ENCODE data around the gene GSPT1.
"Not testable (repeated sequence)": the region's sequence is repeated elsewhere in the genome, so short reads cannot be mapped to it uniquely, and the experiment has no call there.

Gene GSPT1

DNA sequence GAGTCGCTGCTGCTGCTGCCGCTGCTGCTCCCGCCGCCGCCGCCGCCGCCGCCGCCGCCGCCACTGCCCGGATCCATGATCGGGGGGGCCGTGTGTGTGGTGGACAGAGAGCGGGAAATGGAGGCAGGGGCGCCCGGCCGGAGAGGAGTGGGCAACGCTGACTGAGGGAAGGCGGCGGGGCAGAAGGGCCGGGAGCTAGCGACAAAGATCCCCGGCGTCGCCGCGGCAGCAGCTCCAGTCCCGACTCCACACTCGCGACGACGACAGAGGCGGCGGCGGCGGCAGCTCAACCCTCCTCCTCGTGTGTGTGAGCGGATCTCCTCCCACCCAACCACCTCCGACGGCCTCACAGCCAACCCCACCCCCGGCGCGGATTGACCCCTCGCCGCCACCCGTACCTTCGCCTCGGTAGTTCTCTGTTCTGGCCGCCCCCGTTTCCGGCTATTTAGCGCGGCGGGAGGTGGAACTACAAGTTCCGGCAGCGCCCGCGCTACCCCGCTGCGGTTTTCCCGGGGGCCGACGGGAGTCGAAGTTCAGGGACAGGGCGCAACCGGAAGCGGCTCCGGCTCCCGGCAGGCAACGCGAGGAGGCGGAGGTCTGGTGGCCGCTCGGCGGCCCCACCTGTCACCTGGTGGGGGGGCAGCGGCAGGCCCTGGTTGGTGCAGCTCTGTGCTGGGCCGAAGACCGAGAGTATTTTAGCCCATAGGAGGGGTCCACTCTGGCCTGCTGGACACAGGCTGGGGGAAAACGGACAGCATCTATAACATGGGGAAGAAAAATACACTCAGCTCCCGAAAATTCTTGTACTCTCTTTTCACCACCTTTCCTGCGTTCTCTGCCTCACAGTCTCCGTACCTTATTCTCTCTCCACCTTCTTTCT, at the start of gene GSPT1:
GSPT1 (minus strand) TSS at position 313 of the 880 bp plus-strand sequence; CDS start at position 77, 236 bp downstream.
- H3K4me1 Mint-ChIP-seq (ENCODE audit: low read depth) = peaks cover 27% of the 10 kb centered on the region
- no peaks in the 10 kb centered on the region for H3K9me3 Mint-ChIP-seq
- peak; percentile 100 for DNase-seq (ENCODE audit: low spot score)
- peak within 1 kb of the TSS; percentile 96 for H3K4me3 Mint-ChIP-seq
- H3K36me3 Mint-ChIP-seq (ENCODE audit: low read depth) = peaks cover 25% of the 10 kb centered on the region
- peaks cover 11% of the 10 kb centered on the region for H3K27me3 Mint-ChIP-seq (ENCODE audit: low read depth)
- peak within 1 kb of the TSS; percentile 94 for H3K27ac Mint-ChIP-seq

DNA sequence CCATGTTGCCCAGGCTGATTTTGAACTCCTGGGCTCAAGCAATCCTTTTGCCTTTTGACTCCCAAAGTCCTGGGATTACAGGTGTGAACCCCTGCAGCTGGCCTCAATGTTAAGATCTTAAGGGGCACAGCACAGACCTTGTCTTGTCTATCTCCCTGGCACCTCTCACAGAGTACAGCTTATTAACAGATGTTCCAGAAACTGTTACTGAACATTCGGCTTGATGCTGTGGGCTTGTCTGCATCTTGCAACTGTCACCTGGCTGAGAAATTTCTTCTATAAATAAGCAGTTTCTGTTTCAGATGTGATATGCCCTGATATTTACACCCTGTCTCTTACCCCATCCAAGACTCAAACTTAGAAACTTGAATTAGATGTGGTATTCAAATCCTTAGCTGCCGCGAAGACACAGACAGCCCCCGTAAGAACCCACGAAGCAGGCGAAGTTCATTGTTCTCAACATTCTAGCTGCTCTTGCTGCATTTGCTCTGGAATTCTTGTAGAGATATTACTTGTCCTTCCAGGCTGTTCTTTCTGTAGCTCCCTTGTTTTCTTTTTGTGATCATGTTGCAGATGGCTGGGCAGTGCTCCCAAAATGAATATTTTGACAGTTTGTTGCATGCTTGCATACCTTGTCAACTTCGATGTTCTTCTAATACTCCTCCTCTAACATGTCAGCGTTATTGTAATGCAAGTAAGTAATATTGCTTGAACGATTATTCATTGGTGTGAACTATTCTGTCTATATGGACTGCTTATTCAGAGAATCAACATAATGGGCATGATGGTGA, 49.2 kb upstream of the GSPT1 start, which contains the start of gene TNFRSF17:
TNFRSF17 (plus strand) TSS at position 450 of the 791 bp plus-strand sequence; CDS start at position 565, 115 bp downstream.
- no peaks in the 10 kb centered on the region for H3K9me3 Mint-ChIP-seq
- no peak within 1 kb of the TSS for H3K27ac Mint-ChIP-seq
- no peak within 1 kb of the TSS for H3K4me3 Mint-ChIP-seq

DNA sequence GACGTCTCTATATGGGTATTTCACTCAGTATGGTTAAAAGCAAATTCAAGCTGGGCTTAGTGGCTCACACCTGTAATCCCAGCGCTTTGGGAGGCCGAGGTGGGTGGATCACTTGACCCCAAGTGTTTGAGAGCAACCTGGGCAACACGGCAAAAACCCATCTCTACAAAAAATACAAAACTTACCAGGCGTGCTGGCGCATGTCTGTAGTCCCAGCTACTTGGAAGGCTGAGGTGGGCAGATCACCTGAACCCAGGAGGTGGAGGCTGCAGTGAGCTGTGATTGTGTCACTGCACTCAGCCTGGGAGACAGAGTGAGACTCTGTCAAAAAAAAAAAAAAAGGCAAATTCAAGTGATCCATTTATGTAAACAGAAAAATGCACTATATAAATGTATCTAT, 48.0 kb upstream of the GSPT1 start:
- no peaks in the 10 kb centered on the region for H3K36me3 Mint-ChIP-seq (ENCODE audit: low read depth)
- no peaks in the 10 kb centered on the region for H3K4me1 Mint-ChIP-seq (ENCODE audit: low read depth)
- no peak for DNase-seq (ENCODE audit: low spot score)
- H3K27ac Mint-ChIP-seq = no peak overlapping the region
- H3K27me3 Mint-ChIP-seq (ENCODE audit: low read depth) = peaks cover 3% of the 10 kb centered on the region
- no peak overlapping the region for H3K4me3 Mint-ChIP-seq
- H3K9me3 Mint-ChIP-seq = no peaks in the 10 kb centered on the region

More for the DNA sequence above, 49.2 kb upstream of the GSPT1 start, which contains the start of gene TNFRSF17:
- DNase-seq (ENCODE audit: low spot score) = no peak
- Mint-ChIP-seq H3K4me1 (ENCODE audit: low read depth) (no peaks in the 10 kb centered on the region), H3K36me3 (ENCODE audit: low read depth) (no peaks in the 10 kb centered on the region), H3K27me3 (ENCODE audit: low read depth) (peaks cover 3% of the 10 kb centered on the region)

DNA sequence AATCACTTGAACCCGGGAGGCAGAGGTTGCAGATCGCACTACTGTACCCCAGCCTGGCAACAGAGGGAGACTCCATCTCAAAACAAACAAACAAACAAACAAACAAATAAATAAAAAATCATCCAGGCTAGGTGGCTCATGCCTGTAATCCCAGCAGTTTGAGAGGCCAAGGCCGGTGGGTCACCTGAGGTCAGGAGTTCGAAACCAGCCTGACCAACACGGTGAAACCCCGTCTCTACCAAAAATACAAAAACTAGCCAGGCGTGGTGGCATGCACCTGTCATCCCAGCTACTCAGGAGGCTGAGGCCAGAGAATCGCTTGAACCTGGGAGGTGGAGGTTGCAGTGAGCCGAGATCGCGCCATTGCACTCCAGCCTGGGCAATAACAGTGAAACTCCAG, 47.2 kb upstream of the GSPT1 start:
- H3K27ac Mint-ChIP-seq; H3K27me3 Mint-ChIP-seq (ENCODE audit: low read depth); H3K4me1 Mint-ChIP-seq (ENCODE audit: low read depth); H3K4me3 Mint-ChIP-seq; H3K36me3 Mint-ChIP-seq (ENCODE audit: low read depth); H3K9me3 Mint-ChIP-seq; DNase-seq (ENCODE audit: low spot score): not testable (repeated sequence)

DNA sequence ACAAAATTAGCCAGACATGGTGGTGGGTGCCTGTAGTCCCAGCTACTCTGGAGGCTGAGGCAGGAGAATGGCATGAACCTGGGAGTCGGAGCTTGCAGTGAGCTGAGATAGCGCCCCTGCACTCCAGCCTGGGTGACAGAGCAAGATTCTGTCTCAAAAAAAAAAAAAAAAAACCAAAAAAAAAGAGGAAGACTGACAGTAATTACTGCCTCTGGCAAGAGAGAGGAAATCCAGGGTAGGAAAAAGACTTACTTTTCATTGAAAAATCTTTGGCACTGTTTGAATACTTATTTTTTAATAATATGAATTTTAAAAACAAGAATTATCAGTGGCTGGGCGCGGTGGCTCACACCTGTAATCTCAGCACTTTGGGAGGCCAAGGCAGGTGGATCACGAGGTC, 46.7 kb upstream of the GSPT1 start:
- not testable (repeated sequence) for H3K36me3 Mint-ChIP-seq (ENCODE audit: low read depth); DNase-seq (ENCODE audit: low spot score); H3K27me3 Mint-ChIP-seq (ENCODE audit: low read depth); H3K4me1 Mint-ChIP-seq (ENCODE audit: low read depth); H3K9me3 Mint-ChIP-seq; H3K4me3 Mint-ChIP-seq; H3K27ac Mint-ChIP-seq

DNA sequence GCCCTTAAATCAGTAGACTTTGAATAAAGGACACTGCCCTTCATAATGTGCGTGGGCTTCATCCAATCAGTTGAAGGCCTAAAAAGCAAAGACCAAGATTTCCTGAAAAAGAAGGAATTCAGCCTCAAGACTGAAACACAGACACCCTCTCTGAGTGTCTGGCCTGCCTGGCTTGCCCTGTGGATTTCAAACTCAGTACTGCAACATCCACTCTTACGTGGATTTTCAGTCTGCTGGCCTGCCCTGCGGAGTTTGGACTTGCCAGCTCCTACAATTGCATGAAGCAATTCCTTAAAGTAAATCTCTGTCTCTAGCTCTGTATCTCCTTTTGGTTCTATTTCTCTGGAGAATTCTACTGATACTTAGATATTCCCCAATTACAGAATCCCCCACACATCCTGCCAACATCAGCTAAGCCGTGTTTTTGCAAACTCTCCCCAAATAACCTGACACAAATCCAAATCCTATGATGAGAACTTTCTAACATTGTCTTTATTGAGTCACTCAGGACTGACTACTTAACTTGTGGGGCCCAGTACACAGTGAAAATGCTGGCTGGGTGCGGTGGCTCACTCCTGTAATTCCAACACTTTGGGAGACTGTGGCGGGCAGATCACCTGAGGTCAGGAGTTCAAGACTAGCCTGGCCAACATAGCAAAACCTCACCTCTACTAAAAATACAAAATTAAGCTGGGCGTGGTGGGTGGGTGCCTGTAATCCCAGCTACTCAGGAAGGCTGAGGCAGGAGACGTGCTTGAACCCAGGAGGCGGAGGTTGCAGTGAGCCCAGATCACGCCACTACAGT, 42.0 kb upstream of the GSPT1 start:
- H3K27ac Mint-ChIP-seq = no peak overlapping the region
- DNase-seq (ENCODE audit: low spot score) = no peak
- H3K27me3 Mint-ChIP-seq (ENCODE audit: low read depth) = no peaks in the 10 kb centered on the region
- no peaks in the 10 kb centered on the region for H3K9me3 Mint-ChIP-seq
- no peak overlapping the region for H3K4me3 Mint-ChIP-seq
- no peaks in the 10 kb centered on the region for H3K4me1 Mint-ChIP-seq (ENCODE audit: low read depth)
- H3K36me3 Mint-ChIP-seq (ENCODE audit: low read depth) = no peaks in the 10 kb centered on the region

DNA sequence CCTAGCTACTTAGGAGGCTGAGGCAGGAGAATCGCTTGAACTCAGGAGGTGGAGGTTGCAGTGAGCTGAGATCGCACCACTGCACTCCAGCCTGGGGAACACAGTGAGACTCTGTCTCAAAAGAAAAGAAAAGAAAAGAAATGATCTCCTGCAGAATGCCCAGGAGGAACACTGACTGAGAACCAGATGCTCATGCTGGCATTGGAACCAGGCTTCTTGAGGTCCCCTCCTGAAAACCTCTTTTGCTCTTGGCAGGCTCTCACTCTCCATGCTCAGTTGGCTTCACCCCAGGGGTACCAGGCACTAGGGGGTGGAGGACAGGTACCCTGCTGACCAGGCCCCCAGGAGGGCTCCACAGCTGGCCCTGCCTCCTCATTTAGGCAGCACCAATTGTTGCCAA, 40.8 kb upstream of the GSPT1 start:
- H3K27me3 Mint-ChIP-seq (ENCODE audit: low read depth) = no peaks in the 10 kb centered on the region
- H3K4me3 Mint-ChIP-seq = no peak overlapping the region

DNA sequence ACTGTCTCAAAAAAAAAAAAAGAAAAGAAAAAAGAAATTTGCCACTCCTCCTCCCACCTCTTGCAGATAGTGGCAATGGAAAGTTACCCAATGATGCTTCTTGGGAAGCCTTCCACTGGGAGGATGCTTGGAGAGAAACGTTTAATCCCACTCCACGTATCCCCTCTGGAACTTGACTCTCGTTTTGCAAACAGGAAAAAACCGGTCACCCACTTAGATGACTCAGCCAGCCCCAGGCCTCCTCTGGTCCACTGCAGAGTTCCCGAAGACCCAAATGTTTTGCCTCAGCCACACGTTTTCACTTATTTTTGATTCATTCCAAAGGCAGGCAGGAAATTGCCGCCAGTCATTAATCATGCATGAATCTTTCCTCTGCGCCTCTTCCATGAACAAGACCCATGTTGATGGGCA, 40.0 kb upstream of the GSPT1 start:
- Mint-ChIP-seq H3K4me3 (no peak overlapping the region), H3K9me3 (no peaks in the 10 kb centered on the region), H3K36me3 (ENCODE audit: low read depth) (no peaks in the 10 kb centered on the region), H3K27me3 (ENCODE audit: low read depth) (no peaks in the 10 kb centered on the region), H3K27ac (no peak overlapping the region), H3K4me1 (ENCODE audit: low read depth) (no peaks in the 10 kb centered on the region)
- DNase-seq (ENCODE audit: low spot score) = no peak

More for the DNA sequence above, 40.8 kb upstream of the GSPT1 start:
- Mint-ChIP-seq H3K9me3 (no peaks in the 10 kb centered on the region), H3K27ac (no peak overlapping the region), H3K4me1 (ENCODE audit: low read depth) (no peaks in the 10 kb centered on the region), H3K36me3 (ENCODE audit: low read depth) (no peaks in the 10 kb centered on the region)
- no peak for DNase-seq (ENCODE audit: low spot score)

DNA sequence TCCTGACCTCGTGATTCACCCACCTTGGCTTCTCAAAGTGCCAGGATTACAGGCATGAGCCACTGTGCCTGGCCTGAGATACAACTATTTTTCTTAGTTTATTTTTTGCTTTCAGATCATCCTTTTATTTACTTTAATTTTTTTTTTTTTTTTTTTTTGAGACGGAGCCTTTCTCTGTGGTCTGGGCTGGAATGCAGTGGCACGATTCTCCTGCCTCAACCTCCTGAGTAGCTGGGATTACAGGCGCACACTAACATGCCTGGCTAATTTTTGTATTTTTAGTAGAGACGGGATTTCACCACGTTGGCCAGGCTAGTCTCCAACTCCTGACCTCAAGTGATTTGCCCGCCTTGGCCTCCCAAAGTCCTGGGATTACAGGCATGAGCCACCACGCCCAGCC, 37.8 kb upstream of the GSPT1 start:
- H3K4me1 Mint-ChIP-seq (ENCODE audit: low read depth); H3K27ac Mint-ChIP-seq; H3K27me3 Mint-ChIP-seq (ENCODE audit: low read depth); H3K9me3 Mint-ChIP-seq; H3K4me3 Mint-ChIP-seq; DNase-seq (ENCODE audit: low spot score); H3K36me3 Mint-ChIP-seq (ENCODE audit: low read depth): not testable (repeated sequence)

DNA sequence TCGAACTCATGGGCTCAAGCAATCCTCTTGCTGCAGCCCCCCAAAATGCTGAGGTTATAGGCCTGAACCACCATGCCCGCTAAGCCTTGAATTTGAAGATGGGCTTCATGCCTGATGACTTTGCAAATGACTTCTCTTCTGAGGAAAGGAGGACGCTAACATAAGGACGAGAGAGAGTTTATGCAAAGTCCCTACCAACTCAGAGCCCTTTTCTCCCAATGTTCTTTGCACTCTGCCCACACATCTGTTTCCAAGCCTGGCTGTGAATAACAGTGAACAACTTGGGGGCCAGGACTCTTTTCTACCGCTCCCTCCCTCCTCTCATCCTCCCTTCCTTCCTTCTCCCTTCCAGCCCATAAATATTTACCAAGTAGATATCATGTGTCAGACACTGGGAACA, 34.6 kb upstream of the GSPT1 start:
- DNase-seq (ENCODE audit: low spot score) = no peak
- Mint-ChIP-seq H3K9me3 (no peaks in the 10 kb centered on the region), H3K4me3 (no peak overlapping the region), H3K4me1 (ENCODE audit: low read depth) (no peaks in the 10 kb centered on the region), H3K27me3 (ENCODE audit: low read depth) (no peaks in the 10 kb centered on the region), H3K36me3 (ENCODE audit: low read depth) (no peaks in the 10 kb centered on the region), H3K27ac (no peak overlapping the region)

DNA sequence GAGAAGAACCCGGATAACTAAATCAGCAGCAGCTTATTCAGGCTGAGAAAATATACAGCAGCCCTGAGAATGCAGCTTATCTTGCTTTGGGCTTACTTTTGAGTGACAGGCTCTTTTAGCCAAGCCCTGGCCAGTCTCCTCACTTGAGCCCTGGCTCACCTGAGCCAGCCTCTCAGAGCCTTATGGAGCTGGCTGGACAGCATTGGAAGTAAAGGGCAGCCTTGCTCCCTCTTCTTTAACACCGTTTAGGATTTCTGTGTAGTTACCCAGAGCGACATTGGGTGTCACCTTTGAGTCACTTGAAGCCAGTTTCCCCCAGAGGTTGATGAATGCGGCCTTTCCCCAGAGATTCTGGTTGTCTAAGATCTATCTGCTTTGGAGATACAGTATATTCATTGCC, 33.8 kb upstream of the GSPT1 start:
- no peak overlapping the region for H3K4me3 Mint-ChIP-seq
- H3K27me3 Mint-ChIP-seq (ENCODE audit: low read depth) = no peaks in the 10 kb centered on the region
- DNase-seq (ENCODE audit: low spot score) = no peak
- H3K36me3 Mint-ChIP-seq (ENCODE audit: low read depth) = no peaks in the 10 kb centered on the region
- no peaks in the 10 kb centered on the region for H3K9me3 Mint-ChIP-seq
- no peak overlapping the region for H3K27ac Mint-ChIP-seq
- H3K4me1 Mint-ChIP-seq (ENCODE audit: low read depth) = no peaks in the 10 kb centered on the region

DNA sequence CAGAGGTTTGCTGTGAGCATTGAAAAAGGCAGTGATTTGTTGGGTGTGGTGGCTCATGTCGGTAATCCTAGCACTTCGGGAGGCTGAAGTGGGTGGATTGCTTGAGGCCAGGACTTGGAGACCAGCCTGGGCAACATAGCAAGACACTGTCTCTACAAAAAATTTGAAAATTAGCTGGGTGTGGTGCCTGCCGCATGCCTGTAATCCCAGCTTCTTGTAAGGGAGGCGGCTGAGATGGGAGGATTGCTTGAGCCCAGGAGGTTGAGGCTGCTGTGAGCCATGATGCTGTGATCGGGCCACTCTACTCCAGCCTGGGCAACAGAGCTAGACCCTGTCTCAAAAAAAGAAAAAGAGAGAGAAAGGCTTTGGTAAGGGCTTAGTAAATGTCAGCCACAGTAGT, 33.1 kb upstream of the GSPT1 start:
- H3K27ac Mint-ChIP-seq = no peak overlapping the region
- H3K4me1 Mint-ChIP-seq (ENCODE audit: low read depth) = no peaks in the 10 kb centered on the region
- DNase-seq (ENCODE audit: low spot score) = no peak
- no peaks in the 10 kb centered on the region for H3K36me3 Mint-ChIP-seq (ENCODE audit: low read depth)
- no peaks in the 10 kb centered on the region for H3K9me3 Mint-ChIP-seq
- no peaks in the 10 kb centered on the region for H3K27me3 Mint-ChIP-seq (ENCODE audit: low read depth)
- H3K4me3 Mint-ChIP-seq = no peak overlapping the region

DNA sequence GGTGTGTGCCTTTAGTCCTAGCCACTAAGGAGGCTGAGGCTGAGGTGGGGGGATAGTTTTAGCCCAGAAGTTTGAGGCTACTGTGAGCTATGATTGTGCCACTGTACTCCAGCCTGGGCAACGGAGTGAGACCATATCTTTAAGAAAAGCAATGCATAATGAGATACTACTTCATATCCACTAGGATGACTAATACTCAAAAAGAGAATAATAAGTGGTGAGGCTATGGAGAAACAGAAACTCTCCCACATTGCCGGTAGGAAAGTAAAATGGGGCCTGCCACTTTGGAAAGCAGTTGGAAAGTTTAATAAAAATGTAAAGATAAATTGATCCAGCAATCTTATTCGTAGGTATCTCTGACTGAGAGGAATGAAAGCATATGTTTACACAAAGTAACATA, 30.7 kb upstream of the GSPT1 start:
- Mint-ChIP-seq H3K27ac (no peak overlapping the region), H3K36me3 (ENCODE audit: low read depth) (no peaks in the 10 kb centered on the region), H3K9me3 (no peaks in the 10 kb centered on the region), H3K27me3 (ENCODE audit: low read depth) (no peaks in the 10 kb centered on the region), H3K4me1 (ENCODE audit: low read depth) (no peaks in the 10 kb centered on the region), H3K4me3 (no peak overlapping the region)
- no peak for DNase-seq (ENCODE audit: low spot score)

DNA sequence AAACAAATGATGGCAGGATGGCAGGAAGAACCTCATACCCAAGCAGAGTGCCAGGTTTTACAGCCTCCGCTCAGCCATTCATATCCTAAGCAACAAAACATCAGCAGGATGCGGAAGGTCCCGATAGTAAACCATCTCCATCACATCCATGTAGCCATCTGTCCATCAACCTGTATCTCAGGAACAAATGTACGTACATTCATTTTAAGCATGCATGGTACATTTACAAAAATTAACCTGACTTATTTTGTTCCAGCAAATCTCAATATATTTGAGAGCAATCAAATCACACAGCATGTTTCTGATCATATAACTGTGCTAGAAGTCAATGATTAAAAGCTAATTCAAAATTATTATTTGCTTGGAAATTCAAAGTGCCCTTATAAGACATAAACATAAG, 26.2 kb upstream of the GSPT1 start, which contains the start of gene NPIPB2:
NPIPB2 (minus strand) TSS at position 101 of the 400 bp plus-strand sequence; CDS start at position 101, 0 bp downstream.
- H3K9me3 Mint-ChIP-seq; H3K4me1 Mint-ChIP-seq (ENCODE audit: low read depth); H3K4me3 Mint-ChIP-seq; H3K27me3 Mint-ChIP-seq (ENCODE audit: low read depth); H3K27ac Mint-ChIP-seq; DNase-seq (ENCODE audit: low spot score); H3K36me3 Mint-ChIP-seq (ENCODE audit: low read depth): not testable (repeated sequence)

All from T-helper 2 cell treated with Interferon-gamma antibody and Interleukin-4, amounts not matched to agents 5 μg/mL and 100 μg/mL, for 36 hours (primary cell).